ENCODE data around the gene CEP55.

DNA sequence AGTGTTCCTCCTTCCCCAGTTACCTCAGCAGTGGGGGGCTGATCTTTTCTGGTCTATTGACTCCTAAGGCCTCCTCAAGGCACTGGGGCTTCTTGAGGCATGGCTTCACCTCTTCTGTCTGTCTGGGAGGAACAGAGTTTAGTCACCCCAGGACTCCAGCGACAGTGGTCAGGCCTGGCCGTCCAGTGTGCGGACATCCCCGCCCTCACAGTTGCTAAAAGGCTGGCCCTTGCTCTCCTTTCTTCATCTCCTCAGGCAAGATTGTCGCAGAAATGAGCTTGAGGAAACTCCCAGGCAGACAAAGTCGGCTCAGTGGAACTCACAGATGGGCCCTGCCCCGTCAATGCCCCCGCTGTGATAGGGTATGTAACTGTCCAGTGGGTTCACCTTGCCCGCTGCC lies 63.1 kb downstream of the CEP55 start:
- TF ChIP-seq, protein P1, sequence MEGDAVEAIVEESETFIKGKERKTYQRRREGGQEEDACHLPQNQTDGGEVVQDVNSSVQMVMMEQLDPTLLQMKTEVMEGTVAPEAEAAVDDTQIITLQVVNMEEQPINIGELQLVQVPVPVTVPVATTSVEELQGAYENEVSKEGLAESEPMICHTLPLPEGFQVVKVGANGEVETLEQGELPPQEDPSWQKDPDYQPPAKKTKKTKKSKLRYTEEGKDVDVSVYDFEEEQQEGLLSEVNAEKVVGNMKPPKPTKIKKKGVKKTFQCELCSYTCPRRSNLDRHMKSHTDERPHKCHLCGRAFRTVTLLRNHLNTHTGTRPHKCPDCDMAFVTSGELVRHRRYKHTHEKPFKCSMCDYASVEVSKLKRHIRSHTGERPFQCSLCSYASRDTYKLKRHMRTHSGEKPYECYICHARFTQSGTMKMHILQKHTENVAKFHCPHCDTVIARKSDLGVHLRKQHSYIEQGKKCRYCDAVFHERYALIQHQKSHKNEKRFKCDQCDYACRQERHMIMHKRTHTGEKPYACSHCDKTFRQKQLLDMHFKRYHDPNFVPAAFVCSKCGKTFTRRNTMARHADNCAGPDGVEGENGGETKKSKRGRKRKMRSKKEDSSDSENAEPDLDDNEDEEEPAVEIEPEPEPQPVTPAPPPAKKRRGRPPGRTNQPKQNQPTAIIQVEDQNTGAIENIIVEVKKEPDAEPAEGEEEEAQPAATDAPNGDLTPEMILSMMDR (conservative IDR thresholded peaks at IDR 0.05 in 1 of 2, IDR thresholded peaks at IDR 0.05 in 1 of 2; ENCODE audit: low read depth in 1 of 2, low read length in 2 of 2) = no peak
- no peak for TF ChIP-seq EZH2 (IDR thresholded peaks at IDR 0.05; ENCODE audit: low read length, missing control alignments)
